T-helper 2 cell treated with Interferon-gamma antibody and Interleukin-4, amounts not matched to agents 5 μg/mL and 100 μg/mL, for 36 hours (primary cell): Measurements from ENCODE around the gene MLH3.

Experiments used
- DNase-seq: peaks from one replicate; pipeline ENCODE4 v3.0.0; 2021; ENCODE audit warnings: low spot score
- H3K27ac Mint-ChIP-seq: one replicate; pipeline ENCODE4 v1.8.0; 2021; ENCODE audit warnings: mild to moderate bottlenecking, mixed read lengths
- H3K27me3 Mint-ChIP-seq: one replicate; pipeline ENCODE4 v1.8.0; 2021; ENCODE audit warnings: low read depth, mixed read lengths
- H3K36me3 Mint-ChIP-seq: one replicate; pipeline ENCODE4 v1.8.0; 2021; ENCODE audit warnings: low read depth, mixed read lengths
- H3K4me1 Mint-ChIP-seq: one replicate; pipeline ENCODE4 v1.8.0; 2021; ENCODE audit warnings: low read depth, mixed read lengths
- H3K4me3 Mint-ChIP-seq: one replicate; pipeline ENCODE4 v1.8.0; 2022; ENCODE audit warnings: mild to moderate bottlenecking, moderate library complexity, mixed read lengths
- H3K9me3 Mint-ChIP-seq: one replicate; pipeline ENCODE4 v1.8.0; 2021; ENCODE audit warnings: mixed read lengths

The MLH3 gene

DNA sequence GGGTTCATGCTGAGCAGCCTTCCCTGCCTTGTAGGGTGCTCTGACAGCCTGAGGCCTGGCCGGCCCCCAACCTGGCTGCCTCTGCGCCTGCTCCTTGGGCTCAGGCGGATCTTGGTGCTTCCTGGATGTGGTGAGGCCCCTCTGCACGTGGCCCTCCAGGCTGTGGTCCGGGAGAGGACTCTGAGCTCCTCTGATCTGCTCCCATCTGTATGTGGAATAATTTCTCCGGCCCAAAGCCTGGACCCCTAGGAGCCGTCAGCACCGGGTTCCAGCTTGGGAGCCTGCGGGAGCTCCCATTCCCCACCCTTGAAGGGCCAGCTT lies 69.8 kb downstream of the MLH3 start:
- Mint-ChIP-seq H3K4me3 (no peak overlapping the region), H3K4me1 (no peaks in the 10 kb centered on the region), H3K27me3 (no peaks in the 10 kb centered on the region), H3K36me3 (no peaks in the 10 kb centered on the region), H3K9me3 (no peaks in the 10 kb centered on the region), H3K27ac (no peak overlapping the region)
- DNase-seq, result no peak

DNA sequence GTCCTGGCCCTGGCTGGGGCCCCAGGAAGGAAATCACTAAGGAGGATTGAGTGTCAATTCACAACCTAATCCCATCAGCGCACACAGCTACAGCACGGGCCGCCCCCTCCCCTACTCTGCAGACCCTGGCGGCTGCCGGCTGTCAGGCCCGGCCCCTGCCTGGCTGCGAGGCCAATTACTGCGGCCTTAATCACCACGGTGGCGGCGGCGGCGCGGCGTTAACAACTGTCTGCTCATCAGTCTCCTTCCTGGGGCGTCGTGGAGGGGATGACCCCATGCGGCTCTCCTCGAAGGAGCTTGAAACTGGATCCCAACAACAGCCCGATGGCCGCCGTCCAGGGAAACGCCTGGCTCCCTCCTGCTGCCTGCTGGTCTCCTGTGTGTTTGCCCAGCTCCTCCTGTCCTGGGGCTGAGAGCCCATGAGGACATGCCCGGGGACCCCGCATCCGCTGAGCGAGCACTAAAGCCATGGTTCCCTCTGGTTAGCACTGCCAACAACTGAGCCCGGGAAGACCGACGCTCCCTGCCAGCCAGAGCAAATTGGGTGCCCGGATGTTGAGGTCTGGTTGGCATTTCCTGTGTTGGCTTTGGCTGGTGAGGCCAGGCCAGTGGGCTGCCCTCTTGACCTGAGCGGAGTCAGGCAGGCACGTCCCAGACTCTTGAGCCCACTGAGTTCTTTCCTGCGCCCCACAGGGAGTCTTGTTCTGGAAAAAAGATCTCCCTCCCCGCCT lies 70.4 kb downstream of the MLH3 start:
- H3K36me3 Mint-ChIP-seq, result no peaks in the 10 kb centered on the region
- no peak for DNase-seq
- no peaks in the 10 kb centered on the region for H3K4me1 Mint-ChIP-seq
- H3K27ac Mint-ChIP-seq, result no peak overlapping the region
- H3K27me3 Mint-ChIP-seq, result no peaks in the 10 kb centered on the region
- no peaks in the 10 kb centered on the region for H3K9me3 Mint-ChIP-seq
- no peak overlapping the region for H3K4me3 Mint-ChIP-seq

DNA sequence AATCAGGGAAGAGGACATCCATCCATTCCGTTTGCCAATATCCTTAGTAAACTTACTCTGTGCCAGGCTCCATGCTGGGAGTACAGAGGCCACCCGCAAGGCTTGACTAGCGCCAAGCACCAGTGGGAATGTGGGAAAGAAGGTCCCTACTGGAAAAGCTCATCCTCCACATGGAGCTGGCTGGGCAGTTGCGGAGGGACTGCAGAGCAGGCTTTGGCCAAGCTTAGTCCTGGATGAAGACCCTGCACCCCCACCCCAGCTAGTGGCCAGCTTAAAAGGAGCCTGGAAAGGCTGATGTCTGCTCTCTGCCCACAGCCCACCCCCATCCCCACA lies 70.9 kb downstream of the MLH3 start:
- DNase-seq, result no peak
- no peaks in the 10 kb centered on the region for H3K36me3 Mint-ChIP-seq
- no peak overlapping the region for H3K4me3 Mint-ChIP-seq
- no peak overlapping the region for H3K27ac Mint-ChIP-seq
- no peaks in the 10 kb centered on the region for H3K27me3 Mint-ChIP-seq
- no peaks in the 10 kb centered on the region for H3K9me3 Mint-ChIP-seq
- no peaks in the 10 kb centered on the region for H3K4me1 Mint-ChIP-seq

DNA sequence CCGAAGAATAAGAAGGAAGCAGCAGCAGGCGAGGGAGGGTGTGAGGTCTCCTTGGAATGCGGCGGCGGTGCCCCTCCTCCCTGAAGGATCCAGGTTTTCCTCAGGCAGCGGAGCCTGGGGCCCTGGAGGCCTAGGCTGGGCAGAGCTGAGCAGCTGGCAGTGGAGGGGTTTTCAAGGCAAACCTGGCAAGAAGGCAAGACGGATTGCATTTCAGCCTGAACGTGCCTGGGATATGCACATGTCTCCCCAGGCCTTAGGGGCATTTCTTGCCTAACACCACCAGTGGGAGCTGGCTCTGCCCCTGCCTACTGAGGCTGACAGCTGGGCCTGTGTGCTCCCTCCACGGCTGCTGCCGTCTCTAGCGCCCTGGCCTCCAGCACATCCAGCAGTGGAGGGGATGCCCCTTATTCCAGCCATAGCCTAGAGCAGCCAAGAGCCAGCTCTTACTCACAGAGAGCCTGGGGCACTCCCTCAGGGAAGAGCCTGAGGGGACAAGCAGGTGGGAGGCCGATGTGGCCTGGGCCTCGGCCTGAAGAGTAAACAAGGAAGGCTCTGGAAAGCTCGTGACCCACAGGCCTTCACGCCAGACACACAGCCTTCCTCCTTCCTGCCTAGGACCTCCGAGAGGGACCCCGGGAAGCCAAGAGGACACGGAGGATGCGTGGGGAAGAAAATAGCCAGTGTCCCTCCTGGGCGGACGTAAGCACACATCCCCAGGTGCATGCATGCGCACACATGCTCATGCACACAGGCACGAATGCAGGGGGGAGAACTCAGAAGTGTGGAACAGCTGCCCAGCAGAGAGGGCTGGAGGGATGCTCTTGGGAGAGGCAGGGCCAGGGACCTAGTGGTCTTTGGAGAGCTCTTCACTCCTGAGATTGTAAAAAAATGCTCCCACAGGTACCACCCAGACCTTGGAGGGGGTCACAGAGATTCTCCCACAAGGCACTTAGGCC lies 71.5 kb downstream of the MLH3 start:
- Mint-ChIP-seq H3K27ac (no peak overlapping the region), H3K4me1 (no peaks in the 10 kb centered on the region), H3K9me3 (no peaks in the 10 kb centered on the region), H3K27me3 (no peaks in the 10 kb centered on the region), H3K4me3 (no peak overlapping the region), H3K36me3 (no peaks in the 10 kb centered on the region)
- DNase-seq, result no peak

DNA sequence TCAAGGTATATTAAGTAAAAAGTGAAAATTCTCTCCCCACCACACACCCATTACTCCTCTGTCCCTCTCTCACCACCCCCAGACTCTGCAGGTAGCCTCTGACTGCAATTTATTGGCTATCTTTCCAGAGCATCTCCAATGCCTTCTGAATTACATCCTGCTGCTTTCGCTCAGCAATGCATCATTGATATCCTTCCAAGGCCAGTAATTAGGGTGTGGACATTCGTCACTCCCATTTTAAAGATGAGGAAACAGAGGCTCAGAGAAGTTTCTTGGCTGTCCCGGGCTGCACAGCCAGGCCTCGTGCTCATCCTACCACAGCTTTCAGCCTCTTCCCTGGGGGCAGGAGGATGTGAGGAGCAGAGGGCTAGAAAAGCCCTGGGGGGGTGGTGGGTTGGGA lies 72.2 kb downstream of the MLH3 start:
- DNase-seq, result no peak
- Mint-ChIP-seq H3K27ac (no peak overlapping the region), H3K4me1 (no peaks in the 10 kb centered on the region), H3K9me3 (no peaks in the 10 kb centered on the region), H3K36me3 (no peaks in the 10 kb centered on the region), H3K27me3 (no peaks in the 10 kb centered on the region), H3K4me3 (no peak overlapping the region)

DNA sequence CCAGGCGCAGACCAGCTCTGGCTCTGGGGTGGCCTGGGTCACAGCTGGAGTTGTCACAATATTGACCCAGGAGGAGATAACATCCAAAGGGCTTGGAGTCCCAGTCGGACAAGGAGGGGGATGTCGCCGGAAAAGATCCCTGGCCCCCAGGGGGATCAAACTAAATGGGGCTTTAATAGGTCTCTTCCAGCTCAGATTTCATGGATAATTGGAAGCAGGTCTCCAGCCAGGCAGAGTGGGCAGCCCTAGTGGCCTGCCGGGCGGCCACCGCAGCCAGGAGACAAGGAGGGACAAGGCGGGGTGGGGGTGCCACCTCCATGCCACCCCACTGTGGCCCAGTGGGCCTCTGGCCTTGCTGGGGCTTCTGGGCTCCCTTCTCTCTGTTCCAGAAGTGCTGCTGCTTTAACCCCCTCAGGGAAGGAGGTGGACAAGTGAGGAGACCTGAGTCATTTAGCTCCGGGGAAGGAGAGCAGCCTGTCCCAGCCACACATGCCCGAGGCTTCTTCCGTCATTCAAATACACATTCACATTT lies 72.8 kb downstream of the MLH3 start:
- no peaks in the 10 kb centered on the region for H3K27me3 Mint-ChIP-seq
- H3K36me3 Mint-ChIP-seq, result no peaks in the 10 kb centered on the region
- H3K4me1 Mint-ChIP-seq, result no peaks in the 10 kb centered on the region
- no peak overlapping the region for H3K27ac Mint-ChIP-seq
- DNase-seq, result no peak
- H3K4me3 Mint-ChIP-seq, result no peak overlapping the region
- no peaks in the 10 kb centered on the region for H3K9me3 Mint-ChIP-seq

DNA sequence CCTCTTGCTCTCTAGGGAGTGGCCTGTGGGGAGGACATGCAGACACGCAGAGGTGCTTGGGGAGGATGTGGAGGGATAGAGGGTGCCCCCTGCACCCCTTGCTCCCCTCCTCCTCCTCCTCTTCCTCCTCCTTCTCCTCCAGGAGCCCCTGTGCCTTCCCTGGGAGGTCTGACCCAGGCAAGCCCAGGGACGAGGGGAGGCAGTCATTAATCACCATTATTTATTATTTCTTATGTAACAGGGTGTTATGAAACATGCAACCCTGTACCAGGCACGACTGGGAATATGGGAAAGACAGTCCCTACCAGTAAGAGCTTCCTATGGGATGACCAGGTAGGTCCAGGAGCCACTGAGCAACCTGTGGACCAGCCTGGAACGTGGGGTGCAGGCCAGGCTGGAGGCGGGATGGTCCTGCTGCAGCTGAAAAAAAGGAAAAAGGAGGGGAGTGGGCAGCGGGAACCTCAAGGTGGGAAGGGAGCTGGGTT lies 73.3 kb downstream of the MLH3 start:
- Mint-ChIP-seq H3K27me3 (no peaks in the 10 kb centered on the region), H3K27ac (no peak overlapping the region), H3K4me3 (no peak overlapping the region), H3K4me1 (no peaks in the 10 kb centered on the region), H3K9me3 (no peaks in the 10 kb centered on the region), H3K36me3 (no peaks in the 10 kb centered on the region)
- DNase-seq, result no peak

DNA sequence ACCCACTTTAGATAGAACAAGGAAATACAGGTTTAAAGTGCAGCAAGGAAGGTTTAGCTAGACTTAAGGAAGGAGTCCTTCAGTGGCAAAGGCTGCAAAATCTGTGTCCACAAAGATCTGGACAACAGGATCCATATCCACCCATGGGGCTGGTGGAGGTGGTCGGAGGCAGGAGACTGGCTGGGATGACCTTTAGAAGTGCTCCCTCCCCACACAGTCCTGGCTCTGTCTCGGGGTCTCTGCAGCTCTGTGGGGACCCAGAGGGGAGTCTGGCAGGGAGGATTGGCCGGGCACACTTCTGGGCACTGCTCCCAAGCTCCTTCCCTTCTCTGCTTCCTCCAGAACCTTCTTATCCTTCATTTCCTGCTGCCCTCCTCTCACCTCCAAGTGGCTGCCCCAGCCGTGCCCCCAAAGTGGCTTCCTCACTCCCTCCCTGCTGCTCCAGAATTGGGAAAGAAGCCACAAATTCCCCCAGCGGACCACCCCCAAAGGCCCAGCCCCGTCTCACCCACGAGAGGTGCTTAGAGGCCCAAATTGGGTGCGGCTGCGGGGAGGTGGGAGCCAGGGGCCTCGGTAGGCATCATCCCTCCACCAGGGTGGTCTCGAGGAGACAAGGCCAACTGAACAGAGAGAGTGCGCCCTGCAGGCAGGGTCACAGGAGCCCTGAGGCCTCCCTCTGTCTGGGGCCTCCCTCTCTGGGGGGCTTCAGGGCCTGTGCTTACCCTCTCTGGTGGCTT lies 73.9 kb downstream of the MLH3 start:
- no peak for DNase-seq
- H3K4me1 Mint-ChIP-seq, result peaks cover 3% of the 10 kb centered on the region
- no peak overlapping the region for H3K27ac Mint-ChIP-seq
- no peak overlapping the region for H3K4me3 Mint-ChIP-seq
- no peaks in the 10 kb centered on the region for H3K36me3 Mint-ChIP-seq
- H3K27me3 Mint-ChIP-seq, result no peaks in the 10 kb centered on the region
- no peaks in the 10 kb centered on the region for H3K9me3 Mint-ChIP-seq

DNA sequence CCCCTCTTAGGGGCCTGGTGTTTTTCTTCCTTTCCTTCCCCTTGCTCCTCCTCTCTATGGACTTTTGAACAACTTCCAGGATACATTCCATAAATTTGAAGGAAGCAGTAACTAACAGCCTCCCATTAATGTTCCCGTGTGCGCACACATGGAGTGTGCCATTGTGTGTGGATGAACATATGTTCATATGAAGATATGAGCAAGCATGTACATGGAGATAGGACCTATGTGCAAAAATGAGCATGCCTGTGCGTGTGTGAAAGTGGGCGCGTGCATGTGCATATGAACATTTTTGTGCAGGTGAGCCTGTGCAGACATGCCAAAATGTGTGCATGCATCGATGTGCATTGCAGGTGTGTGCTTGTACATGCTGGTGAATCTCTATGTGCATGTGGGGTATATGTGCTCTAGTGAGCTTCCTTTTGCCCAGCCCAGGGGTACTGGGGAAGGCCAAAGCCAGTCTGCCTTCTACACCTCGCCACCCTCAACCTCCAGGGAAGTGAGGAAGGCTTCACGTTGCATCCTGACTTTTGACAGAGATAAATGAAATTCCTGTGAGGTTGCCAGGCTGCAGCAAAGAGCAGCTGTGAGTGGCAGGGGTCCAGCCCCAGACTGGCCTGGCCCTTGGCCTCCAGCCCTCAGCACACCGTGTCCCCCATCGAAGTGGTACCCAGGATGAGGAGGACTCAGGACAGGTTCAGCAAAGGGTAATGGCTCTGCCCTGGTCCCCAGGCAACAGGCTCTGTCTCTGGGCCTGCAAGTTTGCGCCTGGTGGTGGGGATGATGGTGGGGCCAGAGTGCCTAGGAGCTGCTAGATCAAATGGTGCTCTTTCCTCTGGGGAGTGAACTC lies 74.8 kb downstream of the MLH3 start:
- Mint-ChIP-seq H3K4me1 (peaks cover 3% of the 10 kb centered on the region), H3K4me3 (no peak overlapping the region), H3K27ac (no peak overlapping the region), H3K9me3 (no peaks in the 10 kb centered on the region), H3K36me3 (no peaks in the 10 kb centered on the region), H3K27me3 (no peaks in the 10 kb centered on the region)
- DNase-seq, result no peak

DNA sequence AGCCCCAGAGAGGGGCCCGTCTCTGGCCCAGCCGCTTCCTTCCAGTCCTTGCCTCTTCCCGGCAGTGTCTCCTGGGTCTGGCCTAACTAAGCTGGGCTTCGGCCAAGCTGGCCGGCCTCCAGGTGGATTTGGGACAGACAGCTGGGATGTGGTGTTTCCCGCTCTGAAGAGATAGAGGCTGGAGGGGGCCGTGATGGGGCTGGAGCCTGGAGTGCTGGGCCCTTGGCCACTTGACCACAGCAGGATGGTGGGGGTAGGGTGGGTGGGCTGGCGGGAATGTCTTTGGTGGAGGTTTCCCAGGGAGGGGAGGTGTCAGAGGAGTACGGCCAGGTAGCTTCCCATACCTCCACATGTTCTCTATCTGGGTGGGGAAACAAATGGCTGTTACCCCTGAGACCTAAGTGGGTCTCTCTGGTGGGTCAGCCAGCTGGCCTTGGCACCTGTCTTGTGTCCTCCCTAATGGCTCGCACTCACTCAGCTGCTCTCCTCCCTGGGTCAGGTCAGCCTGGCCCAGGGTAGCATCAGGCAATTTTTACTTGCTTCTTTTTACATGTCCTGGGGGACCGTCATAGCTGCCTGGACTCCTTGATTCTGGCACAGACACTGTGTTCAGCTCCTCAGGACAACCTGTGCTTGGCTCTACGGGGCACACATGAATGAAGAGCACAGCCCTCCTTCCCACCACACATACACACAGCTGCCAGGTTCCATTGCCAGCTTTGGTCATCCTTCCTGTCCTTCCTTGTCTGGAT lies 76.0 kb downstream of the MLH3 start:
- H3K4me1 Mint-ChIP-seq, result peaks cover 3% of the 10 kb centered on the region
- no peaks in the 10 kb centered on the region for H3K9me3 Mint-ChIP-seq
- H3K27me3 Mint-ChIP-seq, result no peaks in the 10 kb centered on the region
- H3K27ac Mint-ChIP-seq, result no peak overlapping the region
- H3K36me3 Mint-ChIP-seq, result no peaks in the 10 kb centered on the region
- no peak overlapping the region for H3K4me3 Mint-ChIP-seq
- DNase-seq, result no peak

DNA sequence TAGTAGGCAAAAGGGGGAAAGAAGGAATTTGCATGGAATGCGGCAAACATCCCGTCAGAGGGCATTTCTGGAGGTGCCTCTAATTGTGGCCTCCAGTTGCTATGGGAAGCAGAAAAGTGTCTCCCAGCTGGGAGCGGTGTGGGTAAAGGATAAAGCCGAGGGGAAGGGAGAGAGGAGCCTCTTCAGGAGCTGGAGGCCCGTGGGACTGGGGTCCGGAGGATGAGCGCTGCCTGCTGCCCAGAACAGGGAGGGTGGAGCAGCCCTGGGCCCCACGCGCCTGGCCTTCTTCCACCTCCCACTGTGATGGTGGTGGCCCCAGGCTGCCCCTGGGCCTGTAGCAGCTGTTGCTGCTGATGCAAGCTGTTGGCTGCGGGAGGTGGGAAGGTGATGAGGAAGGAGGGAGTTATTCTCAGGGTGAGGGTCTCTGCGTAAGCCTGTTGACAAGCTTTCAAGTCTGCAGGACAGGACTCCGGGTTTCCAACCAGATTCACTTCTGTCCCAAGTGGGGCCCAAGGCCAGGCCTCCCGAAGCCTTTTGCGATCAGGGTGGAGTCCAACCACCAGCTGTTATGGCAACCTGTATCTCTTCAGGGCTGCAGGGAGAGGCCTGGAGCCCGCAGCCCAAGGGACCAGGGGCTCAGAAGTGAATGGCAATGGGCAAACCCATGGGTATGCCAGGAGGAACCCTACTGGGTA lies 76.8 kb downstream of the MLH3 start:
- H3K4me1 Mint-ChIP-seq, result peaks cover 3% of the 10 kb centered on the region
- no peaks in the 10 kb centered on the region for H3K9me3 Mint-ChIP-seq
- no peaks in the 10 kb centered on the region for H3K27me3 Mint-ChIP-seq
- no peak for DNase-seq
- H3K4me3 Mint-ChIP-seq, result no peak overlapping the region
- H3K36me3 Mint-ChIP-seq, result no peaks in the 10 kb centered on the region
- H3K27ac Mint-ChIP-seq, result no peak overlapping the region

DNA sequence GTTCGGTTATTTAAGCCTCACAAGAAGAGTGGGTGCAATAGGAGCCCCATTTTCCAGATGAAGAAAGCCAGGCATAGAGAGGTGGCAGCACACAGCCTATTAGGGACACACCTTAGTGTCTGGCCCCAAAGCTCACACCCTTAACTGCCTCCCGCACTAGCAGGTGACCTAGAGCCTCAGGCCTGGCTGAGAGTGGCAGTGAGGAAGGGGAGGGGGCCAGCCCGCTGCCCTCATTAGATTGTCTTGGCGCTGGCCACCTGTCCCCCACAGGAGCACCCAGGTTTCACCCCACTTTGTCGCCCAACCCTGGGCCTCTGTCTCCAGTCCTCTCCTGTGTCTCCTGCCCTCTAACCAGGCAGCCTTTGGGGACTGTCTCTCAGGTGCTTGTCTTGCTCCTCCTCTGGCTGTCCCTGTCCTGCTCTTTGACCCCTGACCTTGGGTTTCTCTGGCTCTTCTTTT lies 77.3 kb downstream of the MLH3 start:
- Mint-ChIP-seq H3K27ac (no peak overlapping the region), H3K4me3 (no peak overlapping the region)
- DNase-seq, result no peak

More for the DNA sequence above, 77.3 kb downstream of the MLH3 start:
- no peaks in the 10 kb centered on the region for H3K36me3 Mint-ChIP-seq
- peaks cover 3% of the 10 kb centered on the region for H3K4me1 Mint-ChIP-seq
- no peaks in the 10 kb centered on the region for H3K9me3 Mint-ChIP-seq
- peaks cover 2% of the 10 kb centered on the region for H3K27me3 Mint-ChIP-seq
